BLaER1 treated with 17β-estradiol and CSF1 and Interleukin-3, amounts not matched to agents 10 nM and 100 nM (cell line): Measurements from ENCODE around the gene ZNF680.

ENCODE experiments used
- H3K27ac ChIP-seq, 11 experiments: shearing (Covaris generic); formaldehyde crosslinking; 2 replicates each; pipeline ENCODE4 v1.8.1; 2022
- H3K27me3 ChIP-seq, 11 experiments: shearing (Covaris generic); formaldehyde crosslinking; 2 replicates each; pipeline ENCODE4 v1.8.1; 2022
- H3K36me3 ChIP-seq, 11 experiments: shearing (Covaris generic); formaldehyde crosslinking; 2 replicates each; pipeline ENCODE4 v1.8.1; 2022
- H3K4me1 ChIP-seq, 10 experiments: shearing (Covaris generic); formaldehyde crosslinking; 2 replicates each; pipeline ENCODE4 v1.8.1; 2022
- H3K4me2 ChIP-seq, 11 experiments: shearing (Covaris generic); formaldehyde crosslinking; 2 replicates each; pipeline ENCODE4 v1.8.1; 2022
- H3K4me3 ChIP-seq, 10 experiments: shearing (Covaris generic); formaldehyde crosslinking; 2 replicates each; pipeline ENCODE4 v1.8.1; 2022
- H3K9ac ChIP-seq, 11 experiments: shearing (Covaris generic); formaldehyde crosslinking; 2 replicates each; pipeline ENCODE4 v1.8.1; 2022
- H3K9me3 ChIP-seq, 11 experiments: shearing (Covaris generic); formaldehyde crosslinking; replicated peaks in 1 of 11; 2 replicates each; pipeline ENCODE4 v1.8.1; 2022
- H4K20me1 ChIP-seq, 11 experiments: shearing (Covaris generic); formaldehyde crosslinking; 2 replicates each; pipeline ENCODE4 v1.8.1; 2022
- Cebpa-rat ChIP-seq, 11 experiments: shearing (Covaris generic); IDR thresholded peaks; 2 replicates each; pipeline ENCODE4 v1.8.1; 2022

The ZNF680 gene

GRCh38 chr7:64562626-64563278 lies at the start of gene ZNF680:
TSS of gene ZNF680 (minus strand) at chr7:64563071. CDS start at chr7:64562954, 117 bp downstream.
- no peaks in the 10 kb centered on the region for H4K20me1 ChIP-seq
- H3K4me3 ChIP-seq, result peak within 1 kb of the TSS; percentile 72 to 99 (median 88)
- H3K27me3 ChIP-seq, result no peaks in the 10 kb centered on the region
- peaks cover 0 to 9% (median 2%) of the 10 kb centered on the region in 10 experiments; a peak in 6 of 20 replicates for H3K4me1 ChIP-seq
- H3K36me3 ChIP-seq, result peaks cover 31 to 39% (median 38%) of the 10 kb centered on the region in 11 experiments
- H3K4me2 ChIP-seq, result peak within 1 kb of the TSS; percentile 55 to 83 (median 66)
- peaks cover 51 to 76% (median 65%) of the 10 kb centered on the region in 11 experiments for H3K9me3 ChIP-seq
- peak within 1 kb of the TSS; percentile 83 to 95 (median 94) for H3K27ac ChIP-seq
- peak within 1 kb of the TSS; percentile 84 to 98 (median 92) for H3K9ac ChIP-seq
- no peak for TF ChIP-seq Cebpa-rat (IDR thresholded peaks at IDR 0.05)

DNA sequence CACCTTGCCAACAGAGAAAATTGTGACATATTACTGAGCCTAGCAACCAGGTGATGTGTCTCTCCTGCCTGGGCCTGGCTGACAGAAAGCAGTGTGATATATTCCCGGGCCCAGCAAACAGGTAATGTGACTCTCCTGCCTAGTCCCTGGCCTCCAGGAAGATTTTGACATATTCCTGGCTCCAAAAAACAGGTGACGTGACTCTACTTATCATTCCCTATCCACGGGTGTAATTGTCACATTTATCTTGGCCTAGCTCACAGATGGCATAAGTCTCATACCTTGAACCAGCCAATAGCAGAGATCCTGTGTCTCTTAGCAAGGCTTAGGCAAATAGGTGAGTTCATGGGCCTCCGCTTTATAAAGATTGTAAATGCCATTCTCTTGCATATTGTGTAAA lies 49.6 kb upstream of the ZNF680 start:
- H3K27me3 ChIP-seq, result no peaks in the 10 kb centered on the region
- H3K4me1 ChIP-seq, result no peaks in the 10 kb centered on the region
- no peak for TF ChIP-seq Cebpa-rat (IDR thresholded peaks at IDR 0.05)
- H3K27ac ChIP-seq, result no peak overlapping the region
- no peak overlapping the region for H3K4me3 ChIP-seq
- H3K9ac ChIP-seq, result no peak overlapping the region
- H3K9me3 ChIP-seq, result 0 out of 22 replicates have a peak, but pooled peaks cover 0 to 8% (median 0%) of the 10 kb centered on the region in 11 experiments
- H3K4me2 ChIP-seq, result no peak overlapping the region
- no peaks in the 10 kb centered on the region for H4K20me1 ChIP-seq
- H3K36me3 ChIP-seq, result no peaks in the 10 kb centered on the region

DNA sequence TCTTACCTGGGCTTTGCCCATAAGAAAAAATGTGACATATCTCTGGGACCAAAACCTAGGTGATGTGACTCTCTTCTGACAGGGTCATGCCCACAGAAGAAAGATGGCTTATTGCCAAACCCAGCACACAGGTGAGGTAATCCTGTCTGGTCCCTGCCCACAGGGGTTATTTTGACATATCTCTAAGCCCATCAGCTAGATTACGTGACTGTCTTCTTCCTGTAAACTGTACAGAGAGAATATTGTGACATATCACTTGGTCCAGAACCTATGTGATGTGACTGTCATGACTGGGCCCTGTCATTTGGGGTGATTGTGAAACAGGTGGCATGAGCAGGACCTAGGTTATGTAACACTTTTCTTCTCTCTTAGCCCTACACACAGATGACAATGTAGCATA lies 48.8 kb upstream of the ZNF680 start:
- H3K27me3 ChIP-seq, result no peaks in the 10 kb centered on the region

DNA sequence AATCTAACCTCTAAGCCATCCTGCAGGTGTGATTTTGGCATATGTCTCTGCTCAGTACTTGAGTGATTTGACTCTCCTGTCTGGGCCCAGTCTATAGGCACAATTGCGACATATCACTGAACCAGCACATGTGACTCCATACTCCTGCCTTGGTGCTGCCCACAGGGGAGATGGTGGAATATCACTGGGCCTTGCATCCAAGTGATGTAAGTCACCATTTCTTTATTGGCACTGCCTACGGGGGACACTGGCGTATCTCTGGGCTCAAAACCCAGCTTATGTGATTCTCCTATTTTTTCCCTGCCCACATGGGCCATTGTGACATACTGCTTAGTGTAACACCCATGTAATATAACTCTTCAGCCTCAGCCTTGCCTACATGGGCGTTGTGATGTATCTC lies 48.1 kb upstream of the ZNF680 start:
- TF ChIP-seq Cebpa-rat (IDR thresholded peaks at IDR 0.05), result peak in 3 of 11 experiments; percentile 14 to 51 (median 23); a peak in 2 of 22 replicates
- Histone ChIP-seq H3K9ac (no peak overlapping the region), H3K4me3 (no peak overlapping the region), H3K4me2 (no peak overlapping the region), H3K36me3 (no peaks in the 10 kb centered on the region), H4K20me1 (no peaks in the 10 kb centered on the region), H3K4me1 (no peaks in the 10 kb centered on the region), H3K27me3 (no peaks in the 10 kb centered on the region), H3K9me3 (0 out of 22 replicates have a peak, but pooled peaks cover 0 to 8% (median 0%) of the 10 kb centered on the region in 11 experiments), H3K27ac (no peak overlapping the region)

More for the DNA sequence above, 48.8 kb upstream of the ZNF680 start:
- Histone ChIP-seq H4K20me1 (no peaks in the 10 kb centered on the region), H3K9ac (no peak overlapping the region), H3K9me3 (0 out of 22 replicates have a peak, but pooled peaks cover 0 to 8% (median 0%) of the 10 kb centered on the region in 11 experiments), H3K4me1 (no peaks in the 10 kb centered on the region), H3K27ac (no peak overlapping the region), H3K4me3 (no peak overlapping the region), H3K36me3 (no peaks in the 10 kb centered on the region), H3K4me2 (no peak overlapping the region)
- no peak for TF ChIP-seq Cebpa-rat (IDR thresholded peaks at IDR 0.05)

DNA sequence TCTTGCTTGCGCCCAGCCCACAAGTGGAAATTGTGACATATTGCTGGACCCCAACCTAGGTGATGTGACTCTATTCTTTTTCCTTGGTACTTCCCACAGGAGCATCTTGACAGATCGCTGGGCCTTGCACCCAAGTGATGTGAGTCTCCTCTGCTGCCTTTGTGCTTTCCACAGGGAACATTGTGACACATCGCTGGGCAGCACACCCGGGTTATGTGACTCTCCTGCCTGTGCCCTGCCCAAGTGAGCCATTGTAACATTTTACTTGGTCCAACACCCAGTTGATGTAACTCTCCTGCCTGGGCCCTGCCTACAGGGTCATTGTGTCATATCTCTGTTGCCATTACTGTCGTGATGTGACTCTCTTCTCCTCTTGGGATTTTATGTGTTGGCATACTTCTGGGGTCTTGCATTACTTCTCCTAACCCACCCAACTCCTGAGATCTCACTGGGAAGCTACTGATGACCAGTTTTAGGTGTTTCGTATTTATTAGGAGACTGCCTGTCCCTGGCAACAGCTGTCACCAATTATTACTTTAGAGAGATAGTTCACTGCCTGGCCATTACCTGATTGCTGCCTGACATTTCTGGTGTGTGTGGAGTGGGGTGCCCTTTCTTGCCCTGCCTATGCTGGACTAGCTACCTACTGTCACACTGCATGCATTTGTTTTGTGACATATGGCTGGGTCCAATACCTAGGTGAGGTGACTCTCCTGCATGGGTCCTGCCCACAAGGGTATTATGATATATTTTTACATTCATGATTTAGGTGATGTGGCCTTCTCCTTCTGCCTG lies 45.4 kb upstream of the ZNF680 start:
- Histone ChIP-seq H3K27me3 (no peaks in the 10 kb centered on the region), H3K27ac (no peak overlapping the region), H3K4me3 (no peak overlapping the region), H3K9me3 (0 out of 22 replicates have a peak, but pooled peaks cover 0 to 8% (median 0%) of the 10 kb centered on the region in 11 experiments), H3K4me1 (no peaks in the 10 kb centered on the region), H3K36me3 (no peaks in the 10 kb centered on the region), H3K4me2 (no peak overlapping the region), H3K9ac (no peak overlapping the region), H4K20me1 (no peaks in the 10 kb centered on the region)
- TF ChIP-seq Cebpa-rat (IDR thresholded peaks at IDR 0.05), result no peak

DNA sequence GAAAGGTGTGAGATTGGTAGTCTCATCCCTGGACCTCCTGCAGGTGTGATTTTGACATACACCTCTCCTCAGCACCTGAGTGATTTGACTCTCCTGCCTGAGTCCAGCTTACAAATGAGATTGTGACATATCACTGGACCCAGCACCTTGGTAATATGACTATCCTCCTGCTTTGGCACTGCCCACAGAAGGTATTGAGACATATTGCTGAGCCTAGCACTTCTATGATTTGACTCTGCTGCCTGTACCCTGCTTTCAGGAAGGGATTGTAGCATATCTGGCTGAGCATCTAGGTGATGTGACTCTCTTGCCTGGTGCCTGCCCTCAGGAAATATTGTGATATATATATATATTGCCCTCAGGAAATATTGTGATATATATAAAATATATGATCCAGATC lies 43.5 kb upstream of the ZNF680 start:
- Histone ChIP-seq H3K9me3 (0 out of 22 replicates have a peak, but pooled peaks cover 0 to 8% (median 0%) of the 10 kb centered on the region in 11 experiments), H3K4me2 (no peak overlapping the region), H3K27me3 (no peaks in the 10 kb centered on the region), H3K4me3 (no peak overlapping the region), H3K27ac (no peak overlapping the region), H3K9ac (no peak overlapping the region), H3K4me1 (no peaks in the 10 kb centered on the region), H4K20me1 (no peaks in the 10 kb centered on the region), H3K36me3 (no peaks in the 10 kb centered on the region)
- TF ChIP-seq Cebpa-rat (IDR thresholded peaks at IDR 0.05), result no peak

- H4K20me1 ChIP-seq, result no peaks in the 10 kb centered on the region
- H3K4me3 ChIP-seq, result no peak overlapping the region
- no peak for TF ChIP-seq Cebpa-rat (IDR thresholded peaks at IDR 0.05)
- H3K27ac ChIP-seq, result no peak overlapping the region
- H3K4me2 ChIP-seq, result no peak overlapping the region
- H3K4me1 ChIP-seq, result no peaks in the 10 kb centered on the region
- no peak overlapping the region for H3K9ac ChIP-seq
- no peaks in the 10 kb centered on the region for H3K36me3 ChIP-seq
- H3K27me3 ChIP-seq, result no peaks in the 10 kb centered on the region
- H3K9me3 ChIP-seq, result 0 out of 22 replicates have a peak, but pooled peaks cover 0 to 7% (median 0%) of the 10 kb centered on the region in 11 experiments
Measured at GRCh38 chr7:64603271-64603670, 40.4 kb upstream of the ZNF680 start.

DNA sequence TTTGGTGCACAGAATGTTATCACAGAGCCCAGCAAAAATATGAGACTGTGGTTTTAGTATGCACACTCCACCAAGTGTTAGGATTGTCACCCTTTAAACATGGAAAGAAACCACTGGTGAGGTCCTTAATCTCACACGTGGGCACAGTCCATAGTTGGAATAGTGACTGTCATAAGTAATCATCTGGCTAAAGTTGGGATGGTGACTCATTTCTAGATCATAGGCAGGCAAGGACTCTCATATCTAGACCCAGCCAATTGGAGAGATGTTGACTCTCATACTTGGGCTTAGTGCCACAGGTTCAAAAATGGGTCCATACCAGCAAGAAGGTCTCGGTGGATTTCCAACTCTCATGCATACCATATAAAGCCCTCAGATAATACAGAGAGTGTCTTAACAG lies 39.6 kb upstream of the ZNF680 start:
- Histone ChIP-seq H3K27me3 (no peaks in the 10 kb centered on the region), H3K4me1 (no peaks in the 10 kb centered on the region), H3K4me3 (no peak overlapping the region), H3K27ac (no peak overlapping the region), H3K36me3 (no peaks in the 10 kb centered on the region), H3K9ac (no peak overlapping the region), H3K9me3 (0 out of 22 replicates have a peak, but pooled peaks cover 0 to 2% (median 0%) of the 10 kb centered on the region in 11 experiments), H3K4me2 (no peak overlapping the region), H4K20me1 (no peaks in the 10 kb centered on the region)
- TF ChIP-seq Cebpa-rat (IDR thresholded peaks at IDR 0.05), result no peak

GRCh38 chr7:64602086-64602485 lies 39.2 kb upstream of the ZNF680 start:
- no peak overlapping the region for H3K27ac ChIP-seq
- 0 out of 22 replicates have a peak, but pooled peaks cover 0 to 2% (median 0%) of the 10 kb centered on the region in 11 experiments for H3K9me3 ChIP-seq
- H3K36me3 ChIP-seq, result no peaks in the 10 kb centered on the region
- H4K20me1 ChIP-seq, result no peaks in the 10 kb centered on the region
- no peak overlapping the region for H3K9ac ChIP-seq
- H3K4me1 ChIP-seq, result no peaks in the 10 kb centered on the region
- TF ChIP-seq Cebpa-rat (IDR thresholded peaks at IDR 0.05), result peak in 1 of 11 experiments; percentile 32; a peak in 1 of 22 replicates
- H3K4me2 ChIP-seq, result no peak overlapping the region
- H3K4me3 ChIP-seq, result no peak overlapping the region
- H3K27me3 ChIP-seq, result no peaks in the 10 kb centered on the region
